Prostate gland (tissue), 2 donors: Measurements from ENCODE around the gene ZC3H12D.

Source experiments
- POLR2A ChIP-seq: fragments of 450-650 bp; IDR thresholded peaks from one replicate; pipeline ENCODE4 v1.6.1; 2016; ENCODE audit warnings: antibody characterized with exemption, mild to moderate bottlenecking
- POLR2AphosphoS5 ChIP-seq: sonication (generic); formaldehyde crosslinking; IDR thresholded peaks from one replicate; pipeline ENCODE4 v1.6.1; 2017; ENCODE audit warnings: antibody characterized with exemption
- TF ChIP-seq, protein P1 (sequence below), 4 experiments: fragments of 200-600 bp in 2 of 4; fragments of 450-650 bp in 2 of 4; sonication (generic) in 2 of 4; IDR thresholded peaks; 1 replicate in 3 of 4; 2 replicates in 1 of 4; pipeline ENCODE4 v1.5.1; 2016 to 2019; ENCODE audit warnings: antibody characterized with exemption in 4 of 4, mild to moderate bottlenecking in 2 of 4, moderate library complexity in 2 of 4

DNA sequence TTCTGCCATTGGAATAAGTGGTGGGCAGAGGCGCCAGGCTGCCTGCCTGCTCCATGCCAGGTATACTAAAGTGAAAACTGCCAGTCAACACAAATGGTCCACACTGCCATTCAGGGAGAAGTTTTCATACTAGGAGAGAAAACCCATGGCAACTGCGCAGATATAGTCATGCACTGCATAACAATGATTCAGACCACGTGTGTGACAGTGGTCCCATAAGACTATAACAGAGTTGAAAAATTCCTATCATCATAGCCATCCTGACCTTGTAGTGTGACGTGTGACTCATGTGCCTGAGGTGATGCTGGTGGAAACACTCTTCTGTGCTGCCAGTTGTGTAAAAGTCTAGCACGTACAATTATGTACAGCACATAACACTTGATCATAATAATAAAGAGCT lies 25.1 kb downstream of the ZC3H12D start:
- TF ChIP-seq, protein P1, sequence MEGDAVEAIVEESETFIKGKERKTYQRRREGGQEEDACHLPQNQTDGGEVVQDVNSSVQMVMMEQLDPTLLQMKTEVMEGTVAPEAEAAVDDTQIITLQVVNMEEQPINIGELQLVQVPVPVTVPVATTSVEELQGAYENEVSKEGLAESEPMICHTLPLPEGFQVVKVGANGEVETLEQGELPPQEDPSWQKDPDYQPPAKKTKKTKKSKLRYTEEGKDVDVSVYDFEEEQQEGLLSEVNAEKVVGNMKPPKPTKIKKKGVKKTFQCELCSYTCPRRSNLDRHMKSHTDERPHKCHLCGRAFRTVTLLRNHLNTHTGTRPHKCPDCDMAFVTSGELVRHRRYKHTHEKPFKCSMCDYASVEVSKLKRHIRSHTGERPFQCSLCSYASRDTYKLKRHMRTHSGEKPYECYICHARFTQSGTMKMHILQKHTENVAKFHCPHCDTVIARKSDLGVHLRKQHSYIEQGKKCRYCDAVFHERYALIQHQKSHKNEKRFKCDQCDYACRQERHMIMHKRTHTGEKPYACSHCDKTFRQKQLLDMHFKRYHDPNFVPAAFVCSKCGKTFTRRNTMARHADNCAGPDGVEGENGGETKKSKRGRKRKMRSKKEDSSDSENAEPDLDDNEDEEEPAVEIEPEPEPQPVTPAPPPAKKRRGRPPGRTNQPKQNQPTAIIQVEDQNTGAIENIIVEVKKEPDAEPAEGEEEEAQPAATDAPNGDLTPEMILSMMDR (IDR thresholded peaks at IDR 0.05) = no peak
- TF ChIP-seq POLR2A (no peak), POLR2AphosphoS5 (no peak)
